HepG2 (cell line): ENCODE measurements around the gene PPP4R3A. TPM values are rescaled to one million over a fixed set of nuclear protein-coding genes. Genes with fewer than 3 reads are reported as not detected.

Source experiments
- ATAC-seq: fragments of 200-7000 bp; cut with Tn5 transposase; 3 replicates; pipeline ENCODE4 v1.9.1; 2020; ENCODE audit warnings: mild to moderate bottlenecking, moderate library complexity
- BruUV-seq: library from RNA; stranded (reverse); fragments of 400-500 nt; replicated peaks from 2 replicates; lab custom pipeline; 2021; lab: Mats Ljungman, UMichigan
- CTCF ChIA-PET: fragments of 300-600 bp; formaldehyde crosslinking; extraction: SDS; loops from one replicate; lab custom pipeline; 2021; ENCODE audit warnings: low total read pairs, inconsistent platforms, low intra/inter-chr PET ratio; lab: Yijun Ruan, JAX
- POLR2A ChIA-PET: fragments of 350-600 bp; sonication (Branson Sonifier 250); formaldehyde crosslinking; loops from one replicate; lab custom pipeline; 2020; ENCODE audit warnings: antibody characterized with exemption, inconsistent platforms; lab: Yijun Ruan, JAX
- DNase-seq: peaks from one replicate; pipeline ENCODE4 v3.0.0-alpha.2; 2015; ENCODE audit warnings: low spot score
- FAIRE-seq: peaks from 3 replicates; lab custom pipeline; 2011; peaks lifted over from hg19 to GRCh38; lab: Jason Lieb, UNC
- H2AFZ ChIP-seq: one replicate; pipeline ENCODE4 v1.6.1; 2011; ENCODE audit warnings: low read length, inconsistent platforms
- H3K27ac ChIP-seq: fragments of 300-600 bp; 3 replicates; pipeline ENCODE4 v1.8.0; 2011; ENCODE audit warnings: mixed run types, mild to moderate bottlenecking, mixed read lengths, low read length, inconsistent platforms; ENCODE audit not compliant: insufficient read depth; ENCODE audit errors: extremely low read length
- H3K27me3 ChIP-seq, 2 experiments: fragments of 200-600 bp in 1 of 2; 2 replicates in 1 of 2; 3 replicates in 1 of 2; pipeline versions ENCODE4 v1.6.0 to v1.8.0; 2011; ENCODE audit warnings: low read length in 2 of 2, mild to moderate bottlenecking in 2 of 2, moderate library complexity in 2 of 2, inconsistent platforms in 1 of 2; ENCODE audit not compliant: insufficient read depth in 2 of 2, control insufficient read depth in 1 of 2
- H3K36me3 ChIP-seq, 2 experiments: fragments of 200-600 bp in 1 of 2; replicated peaks in 1 of 2; 2 replicates in 1 of 2; 3 replicates in 1 of 2; pipeline versions ENCODE4 v1.5.1 to v1.8.0; 2011; ENCODE audit warnings: low read length in 2 of 2, inconsistent platforms in 1 of 2; ENCODE audit not compliant: insufficient read depth in 2 of 2, control insufficient read depth in 1 of 2
- H3K4me1 ChIP-seq: 2 replicates; pipeline ENCODE4 v1.5.1; 2012; ENCODE audit warnings: low read length, inconsistent platforms; ENCODE audit not compliant: insufficient read depth
- H3K4me2 ChIP-seq: 2 replicates; pipeline ENCODE4 v1.6.0; 2011; ENCODE audit warnings: low read depth, low read length, inconsistent platforms
- H3K4me3 ChIP-seq, 3 experiments: fragments of 200-600 bp in 1 of 3; sonication (generic), shearing (Covaris generic) in 1 of 3; replicated peaks in 1 of 3; 2 replicates each; pipeline ENCODE4 v1.5.1; 2011 to 2016; ENCODE audit warnings: low read length in 3 of 3, inconsistent platforms in 2 of 3, low read depth in 2 of 3, mild to moderate bottlenecking in 2 of 3, control low read depth in 1 of 3, mixed read lengths in 1 of 3; ENCODE audit not compliant: insufficient read depth in 1 of 3
- H3K79me2 ChIP-seq: one replicate; pipeline ENCODE4 v1.6.1; 2011; ENCODE audit warnings: low read length, inconsistent platforms; ENCODE audit not compliant: insufficient read depth
- H3K9ac ChIP-seq: 2 replicates; pipeline ENCODE4 v1.6.0; 2011; ENCODE audit warnings: mild to moderate bottlenecking, low read depth, low read length, inconsistent platforms; ENCODE audit not compliant: insufficient read depth
- H3K9me3 ChIP-seq: 2 replicates; pipeline ENCODE4 v1.5.1; 2012; ENCODE audit warnings: mild to moderate bottlenecking, low read length
- H4K20me1 ChIP-seq: 2 replicates; pipeline ENCODE4 v1.6.0; 2011; ENCODE audit warnings: inconsistent platforms, mild to moderate bottlenecking, low read length, moderate library complexity; ENCODE audit not compliant: insufficient read depth
- MYNN ChIP-seq: sonication (generic); formaldehyde crosslinking; IDR thresholded peaks from 2 replicates; pipeline ENCODE4 v1.4.0; 2020; ENCODE audit warnings: mild to moderate bottlenecking, low read depth, missing genetic modification reagents
- POLR2AphosphoS2 ChIP-seq: IDR thresholded peaks from 2 replicates; pipeline ENCODE4 v1.6.1; 2011; ENCODE audit warnings: low read depth, low read length, improper control_type of control experiment
- SALL1 ChIP-seq: sonication (generic); formaldehyde crosslinking; IDR thresholded peaks from 2 replicates; pipeline ENCODE4 v1.8.0; 2022; ENCODE audit warnings: mild to moderate bottlenecking, missing genetic modification reagents
- XBP1 ChIP-seq: sonication (generic); formaldehyde crosslinking; IDR thresholded peaks from 2 replicates; pipeline ENCODE4 v1.5.0; 2020; ENCODE audit warnings: missing genetic modification reagents
- YEATS4 ChIP-seq: sonication (generic); formaldehyde crosslinking; IDR thresholded peaks from 2 replicates; pipeline ENCODE4 v1.4.0; 2020; ENCODE audit warnings: missing genetic modification reagents, borderline replicate concordance
- ZNF510 ChIP-seq: sonication (generic); formaldehyde crosslinking; IDR thresholded peaks from 2 replicates; pipeline ENCODE4 v1.4.0; 2020; ENCODE audit warnings: low read depth, mild to moderate bottlenecking, missing genetic modification reagents
- ZNF558 ChIP-seq: sonication (generic); formaldehyde crosslinking; IDR thresholded peaks from 2 replicates; pipeline ENCODE4 v1.9.0; 2022; ENCODE audit warnings: mild to moderate bottlenecking, missing genetic modification reagents, borderline replicate concordance
- WGBS: methylation state at CpG from one replicate; pipeline ENCODE4 v1.1.6; 2017; ENCODE audit warnings: low lambda C conversion rate; 5-methylcytosine and 5-hydroxymethylcytosine counted together
- in situ Hi-C: cut with HindIII; loops from 2 replicates; pipeline ENCODE4 v1.10.0; 2017; ENCODE audit warnings: low pct_unique_long_range_greater_than_20kb; ENCODE audit not compliant: extremely low pct_ligation_motif_present
- intact Hi-C: fragments of 100-400 bp; cut with micrococcal nuclease; formaldehyde crosslinking; loops from one replicate; pipeline ENCODE4 v1.10.0; 2022; ENCODE audit not compliant: unreplicated experiment
- polyA plus RNA-seq, 8 experiments: library from polyadenylated mRNA; depleted of rRNA in 3 of 8; stranded (reverse) in 7 of 8; unstranded in 1 of 8; fragments of >200 nt; fragmentation: Illumina TruSeq in 4 of 8; extraction: Trizol in 4 of 8; gene quantifications; 2 replicates each; pipeline versions ENCODE4 v1.2.1 to v1.2.3, GENCODE V29; 2011 to 2016; ENCODE audit warnings: low read depth in 4 of 8, missing spikeins in 1 of 8, mixed read lengths in 1 of 8; ENCODE audit not compliant: insufficient read depth in 1 of 8
- total RNA-seq, 5 experiments: library from RNA; depleted of rRNA; stranded (reverse); fragments of >200 nt; fragmentation: Illumina TruSeq; extraction: Trizol; gene quantifications; 2 replicates each; pipeline ENCODE4 v1.2.3, GENCODE V29; 2016; ENCODE audit warnings: low read depth in 1 of 5
- TF ChIP-seq, protein P1 (sequence below): sonication (generic); formaldehyde crosslinking; IDR thresholded peaks from 2 replicates; pipeline ENCODE4 v1.4.0; 2020; ENCODE audit warnings: mild to moderate bottlenecking, missing genetic modification reagents, borderline replicate concordance
- TF ChIP-seq, protein P2 (sequence below): sonication (generic); formaldehyde crosslinking; IDR thresholded peaks from 2 replicates; pipeline ENCODE4 v1.5.0; 2020; ENCODE audit warnings: mild to moderate bottlenecking, missing genetic modification reagents, borderline replicate concordance

The PPP4R3A gene
- total and polyA plus RNA-seq, 2 of the 13 experiments (the other 11 are each of a cell fraction or from before 2014, with no cell fraction given) = 22.5 to 57.4 TPM

DNA sequence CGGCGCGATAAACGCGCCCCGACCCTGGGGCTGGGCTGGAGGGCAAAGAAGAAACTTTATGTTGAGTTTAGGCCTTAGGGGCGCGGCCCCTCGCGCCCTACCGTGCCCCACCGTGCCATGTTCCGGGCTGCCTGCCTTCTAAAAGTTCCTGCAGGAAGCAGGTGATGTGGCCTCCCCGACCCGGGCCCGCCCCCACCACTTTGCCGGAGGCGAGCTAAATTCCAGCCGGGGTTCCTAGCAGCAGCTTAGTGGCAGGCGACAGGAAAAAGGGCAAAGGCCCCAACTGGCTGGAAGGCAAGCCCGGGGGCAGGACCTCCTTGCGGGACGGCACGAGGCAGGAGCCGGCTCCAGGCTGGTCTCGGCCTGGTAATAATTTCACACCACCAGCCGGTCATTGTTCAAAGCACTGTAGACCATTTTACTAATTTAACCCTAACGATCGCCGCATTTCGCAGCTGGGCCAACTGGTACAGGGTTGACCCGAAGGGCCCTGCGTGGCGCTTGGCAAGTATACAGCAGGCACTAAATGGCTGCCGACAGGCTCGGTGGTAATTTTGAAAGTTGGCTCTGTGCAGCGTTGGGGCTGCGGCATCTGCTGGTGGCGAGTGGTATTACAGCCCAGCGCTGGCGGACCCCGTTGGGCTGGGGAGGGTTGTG lies 91.6 kb downstream of the PPP4R3A start (continued):
- TF ChIP-seq POLR2AphosphoS2 = no peak
- TF ChIP-seq, protein P1, sequence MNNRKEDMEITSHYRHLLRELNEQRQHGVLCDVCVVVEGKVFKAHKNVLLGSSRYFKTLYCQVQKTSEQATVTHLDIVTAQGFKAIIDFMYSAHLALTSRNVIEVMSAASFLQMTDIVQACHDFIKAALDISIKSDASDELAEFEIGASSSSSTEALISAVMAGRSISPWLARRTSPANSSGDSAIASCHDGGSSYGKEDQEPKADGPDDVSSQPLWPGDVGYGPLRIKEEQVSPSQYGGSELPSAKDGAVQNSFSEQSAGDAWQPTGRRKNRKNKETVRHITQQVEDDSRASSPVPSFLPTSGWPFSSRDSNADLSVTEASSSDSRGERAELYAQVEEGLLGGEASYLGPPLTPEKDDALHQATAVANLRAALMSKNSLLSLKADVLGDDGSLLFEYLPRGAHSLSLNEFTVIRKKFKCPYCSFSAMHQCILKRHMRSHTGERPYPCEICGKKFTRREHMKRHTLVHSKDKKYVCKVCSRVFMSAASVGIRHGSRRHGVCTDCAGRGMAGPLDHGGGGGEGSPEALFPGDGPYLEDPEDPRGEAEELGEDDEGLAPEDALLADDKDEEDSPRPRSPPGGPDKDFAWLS (CRISPR knock-in tag) = no peak

DNA sequence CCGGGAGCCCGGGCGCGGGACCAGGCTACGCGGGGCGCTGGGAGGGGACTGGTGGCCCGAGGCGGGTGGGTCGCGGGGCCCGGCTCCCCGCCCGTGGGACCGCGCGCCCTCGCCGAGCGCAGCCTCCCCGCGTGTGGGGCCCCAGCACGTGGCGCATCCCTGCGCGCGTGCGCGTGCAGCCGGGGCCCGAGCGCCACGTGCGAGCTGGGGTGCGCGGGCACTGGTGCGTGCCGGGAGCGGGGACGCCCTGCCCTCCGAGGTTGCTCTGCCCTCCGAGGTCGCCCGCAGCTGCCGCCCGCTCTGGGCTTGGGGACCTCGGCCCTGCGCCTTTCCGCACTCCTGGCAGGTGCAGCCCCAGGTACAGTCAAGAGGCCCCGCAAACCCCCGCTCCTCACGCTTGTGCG lies 92.1 kb downstream of the PPP4R3A start:
- H3K9me3 ChIP-seq = no peaks in the 10 kb centered on the region
- in situ Hi-C loops = no loop called here
- H3K4me3 ChIP-seq = peak overlapping the region; percentile 27 to 78 (median 55)
- no CpG with 5 or more reads among the region's 53 CpGs for WGBS
- CTCF ChIA-PET = interaction anchor here (3.1 kb wide), 1 partner anchor 94 kb away, joined by 39 read pairs; no protein-coding TSS in a partner anchor
- H3K4me2 ChIP-seq = peak overlapping the region; percentile 80
- BruUV-seq = no TSS peak
- H2AFZ ChIP-seq = no peak overlapping the region
- no peak for FAIRE-seq
- no peaks in the 10 kb centered on the region for H3K27me3 ChIP-seq
- POLR2A ChIA-PET = interaction anchor here (1.0 to 1.5 kb wide), 5 partner anchors 12 to 357 kb away, joined by 3 to 4 read pairs (median 3); partner anchors contain the start of gene RPS6KA5
- no peaks in the 10 kb centered on the region; the same call in 1 of the 2 replicates for H4K20me1 ChIP-seq
- DNase-seq = peak; percentile 39
- H3K36me3 ChIP-seq = 0 out of 5 replicates have a peak, but pooled peaks cover 0 to 1% of the 10 kb centered on the region in 2 experiments
- H3K4me1 ChIP-seq = peaks cover 69% of the 10 kb centered on the region
- peaks cover 15% of the 10 kb centered on the region for H3K79me2 ChIP-seq
- intact Hi-C loops = loop anchor here (1.0 to 2.0 kb wide), 2 partner anchors 57 to 95 kb away; no protein-coding TSS in a partner anchor
- peak overlapping the region; percentile 62 for H3K27ac ChIP-seq
- ATAC-seq = peak; percentile 63
- peak overlapping the region; percentile 70 for H3K9ac ChIP-seq
- TF ChIP-seq XBP1 (peak; percentile 44; the same call in 1 of the 2 replicates), MYNN (CRISPR knock-in tag) (0 out of 2 replicates have a peak, but pooled peaks have one; percentile 29), YEATS4 (CRISPR knock-in tag) (peak; percentile 93), ZNF558 (CRISPR knock-in tag) (peak; percentile 37; the same call in 1 of the 2 replicates), ZNF510 (CRISPR knock-in tag) (0 out of 2 replicates have a peak, but pooled peaks have one; percentile 46), SALL1 (CRISPR knock-in tag) (peak; percentile 71; the same call in 1 of the 2 replicates)
- TF ChIP-seq, protein P2, sequence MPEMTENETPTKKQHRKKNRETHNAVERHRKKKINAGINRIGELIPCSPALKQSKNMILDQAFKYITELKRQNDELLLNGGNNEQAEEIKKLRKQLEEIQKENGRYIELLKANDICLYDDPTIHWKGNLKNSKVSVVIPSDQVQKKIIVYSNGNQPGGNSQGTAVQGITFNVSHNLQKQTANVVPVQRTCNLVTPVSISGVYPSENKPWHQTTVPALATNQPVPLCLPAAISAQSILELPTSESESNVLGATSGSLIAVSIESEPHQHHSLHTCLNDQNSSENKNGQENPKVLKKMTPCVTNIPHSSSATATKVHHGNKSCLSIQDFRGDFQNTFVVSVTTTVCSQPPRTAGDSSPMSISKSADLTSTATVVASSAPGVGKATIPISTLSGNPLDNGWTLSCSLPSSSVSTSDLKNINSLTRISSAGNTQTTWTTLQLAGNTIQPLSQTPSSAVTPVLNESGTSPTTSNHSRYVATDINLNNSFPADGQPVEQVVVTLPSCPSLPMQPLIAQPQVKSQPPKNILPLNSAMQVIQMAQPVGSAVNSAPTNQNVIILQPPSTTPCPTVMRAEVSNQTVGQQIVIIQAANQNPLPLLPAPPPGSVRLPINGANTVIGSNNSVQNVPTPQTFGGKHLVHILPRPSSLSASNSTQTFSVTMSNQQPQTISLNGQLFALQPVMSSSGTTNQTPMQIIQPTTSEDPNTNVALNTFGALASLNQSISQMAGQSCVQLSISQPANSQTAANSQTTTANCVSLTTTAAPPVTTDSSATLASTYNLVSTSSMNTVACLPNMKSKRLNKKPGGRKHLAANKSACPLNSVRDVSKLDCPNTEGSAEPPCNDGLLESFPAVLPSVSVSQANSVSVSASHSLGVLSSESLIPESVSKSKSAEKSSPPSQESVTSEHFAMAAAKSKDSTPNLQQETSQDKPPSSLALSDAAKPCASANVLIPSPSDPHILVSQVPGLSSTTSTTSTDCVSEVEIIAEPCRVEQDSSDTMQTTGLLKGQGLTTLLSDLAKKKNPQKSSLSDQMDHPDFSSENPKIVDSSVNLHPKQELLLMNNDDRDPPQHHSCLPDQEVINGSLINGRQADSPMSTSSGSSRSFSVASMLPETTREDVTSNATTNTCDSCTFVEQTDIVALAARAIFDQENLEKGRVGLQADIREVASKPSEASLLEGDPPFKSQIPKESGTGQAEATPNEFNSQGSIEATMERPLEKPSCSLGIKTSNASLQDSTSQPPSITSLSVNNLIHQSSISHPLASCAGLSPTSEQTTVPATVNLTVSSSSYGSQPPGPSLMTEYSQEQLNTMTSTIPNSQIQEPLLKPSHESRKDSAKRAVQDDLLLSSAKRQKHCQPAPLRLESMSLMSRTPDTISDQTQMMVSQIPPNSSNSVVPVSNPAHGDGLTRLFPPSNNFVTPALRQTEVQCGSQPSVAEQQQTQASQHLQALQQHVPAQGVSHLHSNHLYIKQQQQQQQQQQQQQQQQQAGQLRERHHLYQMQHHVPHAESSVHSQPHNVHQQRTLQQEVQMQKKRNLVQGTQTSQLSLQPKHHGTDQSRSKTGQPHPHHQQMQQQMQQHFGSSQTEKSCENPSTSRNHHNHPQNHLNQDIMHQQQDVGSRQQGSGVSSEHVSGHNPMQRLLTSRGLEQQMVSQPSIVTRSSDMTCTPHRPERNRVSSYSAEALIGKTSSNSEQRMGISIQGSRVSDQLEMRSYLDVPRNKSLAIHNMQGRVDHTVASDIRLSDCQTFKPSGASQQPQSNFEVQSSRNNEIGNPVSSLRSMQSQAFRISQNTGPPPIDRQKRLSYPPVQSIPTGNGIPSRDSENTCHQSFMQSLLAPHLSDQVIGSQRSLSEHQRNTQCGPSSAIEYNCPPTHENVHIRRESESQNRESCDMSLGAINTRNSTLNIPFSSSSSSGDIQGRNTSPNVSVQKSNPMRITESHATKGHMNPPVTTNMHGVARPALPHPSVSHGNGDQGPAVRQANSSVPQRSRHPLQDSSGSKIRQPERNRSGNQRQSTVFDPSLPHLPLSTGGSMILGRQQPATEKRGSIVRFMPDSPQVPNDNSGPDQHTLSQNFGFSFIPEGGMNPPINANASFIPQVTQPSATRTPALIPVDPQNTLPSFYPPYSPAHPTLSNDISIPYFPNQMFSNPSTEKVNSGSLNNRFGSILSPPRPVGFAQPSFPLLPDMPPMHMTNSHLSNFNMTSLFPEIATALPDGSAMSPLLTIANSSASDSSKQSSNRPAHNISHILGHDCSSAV = no peak
